Astrocyte (in vitro differentiated cells and primary cell): Measurements from ENCODE around the gene CYB561D1. TPM values are rescaled to one million over a fixed set of nuclear protein-coding genes. Genes with fewer than 3 reads are reported as not detected.
A peak's percentile ranks its signal among the peaks of the same experiment; 100 is the strongest.

ENCODE experiments used
- DNase-seq: peaks from one replicate; pipeline ENCODE4 v3.0.0-alpha.2; 2010; ENCODE audit warnings: low read depth
- FAIRE-seq: peaks from 2 replicates; lab custom pipeline; 2011; peaks lifted over from hg19 to GRCh38; lab: Jason Lieb, UNC
- H2AFZ ChIP-seq: 2 replicates; pipeline ENCODE4 v1.6.0; 2012; ENCODE audit warnings: low read depth, low read length, inconsistent platforms
- H3K27ac ChIP-seq: 2 replicates; pipeline ENCODE4 v1.5.1; 2011; ENCODE audit warnings: low read depth, low read length, inconsistent platforms
- H3K27me3 ChIP-seq: 2 replicates; pipeline ENCODE4 v1.6.0; 2011; ENCODE audit warnings: low read length, inconsistent platforms; ENCODE audit not compliant: insufficient read depth
- H3K36me3 ChIP-seq: 2 replicates; pipeline ENCODE4 v1.5.1; 2011; ENCODE audit warnings: low read length, inconsistent platforms; ENCODE audit not compliant: insufficient read depth
- H3K4me1 ChIP-seq: 2 replicates; pipeline ENCODE4 v1.5.1; 2011; ENCODE audit warnings: low read length, inconsistent platforms; ENCODE audit not compliant: insufficient read depth
- H3K4me2 ChIP-seq: 2 replicates; pipeline ENCODE4 v1.6.0; 2012; ENCODE audit warnings: low read length, inconsistent platforms
- H3K4me3 ChIP-seq: 2 replicates; pipeline ENCODE4 v1.5.1; 2011; ENCODE audit warnings: low read depth, mild to moderate bottlenecking, low read length, inconsistent platforms; ENCODE audit not compliant: insufficient read depth
- H3K79me2 ChIP-seq: 2 replicates; pipeline ENCODE4 v1.6.0; 2012; ENCODE audit warnings: mild to moderate bottlenecking, low read length, inconsistent platforms; ENCODE audit not compliant: insufficient read depth
- H3K9ac ChIP-seq: 2 replicates; pipeline ENCODE4 v1.6.0; 2012; ENCODE audit warnings: mild to moderate bottlenecking, low read length, inconsistent platforms
- H3K9me3 ChIP-seq: 2 replicates; pipeline ENCODE4 v1.5.1; 2012; ENCODE audit warnings: low read depth, mild to moderate bottlenecking, low read length, inconsistent platforms; ENCODE audit not compliant: insufficient read depth
- H4K20me1 ChIP-seq: 2 replicates; pipeline ENCODE4 v1.6.0; 2012; ENCODE audit warnings: low read length, inconsistent platforms; ENCODE audit not compliant: insufficient read depth
- H3K27ac Mint-ChIP-seq: one replicate; pipeline ENCODE4 v1.8.0; 2021; ENCODE audit warnings: mild to moderate bottlenecking, mixed read lengths; ENCODE audit not compliant: unreplicated experiment
- H3K27me3 Mint-ChIP-seq: one replicate; pipeline ENCODE4 v1.8.0; 2021; ENCODE audit warnings: low read depth, mixed read lengths; ENCODE audit not compliant: unreplicated experiment
- H3K36me3 Mint-ChIP-seq: one replicate; pipeline ENCODE4 v1.8.0; 2021; ENCODE audit warnings: low read depth, mixed read lengths; ENCODE audit not compliant: unreplicated experiment
- H3K4me1 Mint-ChIP-seq: one replicate; pipeline ENCODE4 v1.8.0; 2021; ENCODE audit warnings: low read depth, mixed read lengths; ENCODE audit not compliant: unreplicated experiment
- H3K4me3 Mint-ChIP-seq: one replicate; pipeline ENCODE4 v1.8.0; 2021; ENCODE audit warnings: mild to moderate bottlenecking, moderate library complexity, mixed read lengths; ENCODE audit not compliant: unreplicated experiment
- H3K9me3 Mint-ChIP-seq: one replicate; pipeline ENCODE4 v1.8.0; 2021; ENCODE audit warnings: mild to moderate bottlenecking, mixed read lengths; ENCODE audit not compliant: unreplicated experiment
- EZH2 ChIP-seq: IDR thresholded peaks from 2 replicates; pipeline ENCODE4 v1.6.1; 2012; ENCODE audit warnings: mild to moderate bottlenecking, low read length, inconsistent platforms; ENCODE audit not compliant: insufficient read depth
- total RNA-seq: library from RNA; stranded (reverse); gene quantifications from 2 replicates; pipeline ENCODE4 v1.2.1, GENCODE V29; 2021
- TF ChIP-seq, protein P1 (sequence below): IDR thresholded peaks from 2 replicates; pipeline ENCODE4 v1.5.1; 2011; ENCODE audit warnings: low read depth, mild to moderate bottlenecking, inconsistent platforms, low read length, moderate library complexity; ENCODE audit not compliant: insufficient read depth

The CYB561D1 gene
- total RNA-seq, 1 donor from 2014 or later = 9.4 TPM

DNA sequence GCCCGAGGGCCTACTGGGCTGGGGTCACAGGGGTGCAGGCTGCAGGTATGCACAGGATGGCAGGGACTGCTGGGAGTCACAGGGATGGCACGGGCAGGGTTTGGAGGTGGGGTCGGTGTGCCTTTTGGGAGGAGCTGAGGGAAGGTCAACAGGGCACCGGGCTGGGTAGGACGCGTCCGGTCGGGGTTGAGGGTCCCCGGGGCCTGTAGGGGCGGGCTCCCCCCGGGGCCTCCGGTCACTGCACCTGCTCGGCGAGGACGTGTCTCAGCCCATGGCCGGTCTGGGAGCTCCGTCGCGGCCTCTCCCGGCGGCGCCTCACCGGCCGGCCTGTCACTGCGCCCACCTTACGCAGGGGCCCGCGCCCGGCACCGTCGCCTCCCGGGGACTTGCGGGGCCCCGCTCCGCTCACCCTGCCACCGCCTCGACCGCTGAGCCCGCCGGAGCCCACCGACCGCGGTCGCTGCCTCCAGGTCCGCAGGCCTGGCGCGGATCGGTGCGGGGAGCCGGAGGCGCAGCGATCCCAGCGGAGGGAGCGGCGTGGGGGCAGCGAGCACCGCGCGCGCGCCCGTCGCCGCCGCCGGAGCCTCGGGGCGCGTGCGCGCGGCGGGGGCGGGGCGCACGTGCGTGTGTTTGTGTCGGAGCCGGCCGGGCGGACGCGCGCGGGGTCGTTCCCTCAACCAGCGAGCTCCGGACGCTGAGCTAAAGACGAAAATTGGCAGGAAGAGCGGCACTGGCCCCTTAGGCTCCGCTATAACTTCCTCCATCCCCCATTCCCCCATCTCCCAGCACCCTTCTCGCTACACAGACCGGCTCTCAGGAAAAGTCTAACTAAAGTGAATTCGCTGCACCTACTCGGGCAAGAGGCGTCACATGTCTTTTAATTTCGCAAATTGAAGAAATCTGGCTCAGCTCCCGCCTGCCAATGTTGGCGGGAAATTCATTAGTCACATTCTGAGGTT, 15.6 kb downstream of the CYB561D1 start, which contains the start of gene AMIGO1:
Gene AMIGO1, minus strand, starts transcription at position 552 of the 959 bp plus-strand sequence. CDS start 815 bp downstream, outside the sequence.
- Histone ChIP-seq H3K4me2 (peak within 1 kb of the TSS; percentile 99), H3K79me2 (no peaks in the 10 kb centered on the region), H3K9ac (peak within 1 kb of the TSS; percentile 74), H2AFZ (peak within 1 kb of the TSS; percentile 92), H3K27me3 (peaks cover 5% of the 10 kb centered on the region), H3K36me3 (no peaks in the 10 kb centered on the region), H3K9me3 (no peaks in the 10 kb centered on the region), H3K4me1 (peaks cover 3% of the 10 kb centered on the region), H4K20me1 (no peaks in the 10 kb centered on the region), H3K27ac (no peak within 1 kb of the TSS), H3K4me3 (peak within 1 kb of the TSS; percentile 75)
- Mint-ChIP-seq H3K27me3 (peaks cover 35% of the 10 kb centered on the region), H3K4me3 (peak within 1 kb of the TSS; percentile 92), H3K36me3 (peaks cover 2% of the 10 kb centered on the region), H3K27ac (peak within 1 kb of the TSS; percentile 20), H3K9me3 (peaks cover 6% of the 10 kb centered on the region), H3K4me1 (peaks cover 9% of the 10 kb centered on the region)
- TF ChIP-seq, protein P1, sequence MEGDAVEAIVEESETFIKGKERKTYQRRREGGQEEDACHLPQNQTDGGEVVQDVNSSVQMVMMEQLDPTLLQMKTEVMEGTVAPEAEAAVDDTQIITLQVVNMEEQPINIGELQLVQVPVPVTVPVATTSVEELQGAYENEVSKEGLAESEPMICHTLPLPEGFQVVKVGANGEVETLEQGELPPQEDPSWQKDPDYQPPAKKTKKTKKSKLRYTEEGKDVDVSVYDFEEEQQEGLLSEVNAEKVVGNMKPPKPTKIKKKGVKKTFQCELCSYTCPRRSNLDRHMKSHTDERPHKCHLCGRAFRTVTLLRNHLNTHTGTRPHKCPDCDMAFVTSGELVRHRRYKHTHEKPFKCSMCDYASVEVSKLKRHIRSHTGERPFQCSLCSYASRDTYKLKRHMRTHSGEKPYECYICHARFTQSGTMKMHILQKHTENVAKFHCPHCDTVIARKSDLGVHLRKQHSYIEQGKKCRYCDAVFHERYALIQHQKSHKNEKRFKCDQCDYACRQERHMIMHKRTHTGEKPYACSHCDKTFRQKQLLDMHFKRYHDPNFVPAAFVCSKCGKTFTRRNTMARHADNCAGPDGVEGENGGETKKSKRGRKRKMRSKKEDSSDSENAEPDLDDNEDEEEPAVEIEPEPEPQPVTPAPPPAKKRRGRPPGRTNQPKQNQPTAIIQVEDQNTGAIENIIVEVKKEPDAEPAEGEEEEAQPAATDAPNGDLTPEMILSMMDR = no peak
- DNase-seq (no peak), FAIRE-seq (no peak)

DNA sequence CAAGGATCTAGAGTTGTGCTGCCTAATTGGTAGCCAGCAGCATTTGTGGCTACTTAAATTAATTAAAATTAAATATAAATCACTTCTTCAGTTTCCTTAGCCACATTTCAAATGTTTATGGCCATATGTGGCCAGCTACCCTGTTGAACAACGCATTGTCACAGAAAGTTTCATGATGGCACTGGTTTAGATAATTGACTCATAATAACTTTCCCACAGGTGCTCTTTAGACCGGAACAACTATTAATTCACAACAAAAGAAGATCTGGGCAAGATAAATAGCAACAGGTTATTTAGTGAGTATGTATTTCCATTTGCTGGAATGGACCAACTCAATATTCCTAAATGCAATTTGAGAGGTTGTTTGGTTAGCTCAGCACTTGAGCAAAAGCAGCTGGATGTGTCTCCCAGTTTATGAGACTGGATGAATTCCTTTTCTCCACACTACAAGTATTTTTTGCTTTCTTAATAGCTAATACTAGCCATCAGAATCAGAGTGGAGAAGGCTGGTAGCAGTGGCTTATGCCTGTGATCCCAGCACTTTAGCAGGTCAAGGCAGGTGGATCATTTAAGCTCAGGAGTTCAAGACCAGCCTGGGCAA, 19.3 kb downstream of the CYB561D1 start:
- H4K20me1 ChIP-seq = no peaks in the 10 kb centered on the region
- no peak for FAIRE-seq
- no peaks in the 10 kb centered on the region for H3K36me3 ChIP-seq
- H3K27ac ChIP-seq = no peak overlapping the region
- no peak for DNase-seq
- H3K4me1 ChIP-seq = peaks cover 3% of the 10 kb centered on the region
- H3K27me3 Mint-ChIP-seq = peaks cover 30% of the 10 kb centered on the region
- TF ChIP-seq, protein P1 = no peak
- no peak for TF ChIP-seq EZH2
- no peaks in the 10 kb centered on the region for H3K79me2 ChIP-seq
- no peak overlapping the region for H3K4me3 ChIP-seq
- no peak overlapping the region for H3K4me2 ChIP-seq
- H3K4me3 Mint-ChIP-seq = no peak overlapping the region
- peaks cover 4% of the 10 kb centered on the region for H3K9me3 Mint-ChIP-seq
- H3K27me3 ChIP-seq = peaks cover 5% of the 10 kb centered on the region
- H3K36me3 Mint-ChIP-seq = no peaks in the 10 kb centered on the region
- H3K27ac Mint-ChIP-seq = no peak overlapping the region
- H3K4me1 Mint-ChIP-seq = peaks cover 15% of the 10 kb centered on the region
- H3K9ac ChIP-seq = no peak overlapping the region
- no peaks in the 10 kb centered on the region for H3K9me3 ChIP-seq
- H2AFZ ChIP-seq = no peak overlapping the region
